ENCODE data around the gene TSPEAR.

TSPEAR gene

GRCh38 chr21:44712203-44713028 is 1.0 kb upstream of the TSPEAR start:
- H4K20me1 ChIP-seq (ENCODE audit: control insufficient read depth, insufficient read depth, low read depth, low read length) = no peaks in the 10 kb centered on the region
- H3K36me3 ChIP-seq (ENCODE audit: control insufficient read depth, low read length) = no peaks in the 10 kb centered on the region
- no peaks in the 10 kb centered on the region for H3K79me2 ChIP-seq (ENCODE audit: control insufficient read depth, low read length)
- no peak overlapping the region for H3K4me3 ChIP-seq (ENCODE audit: low read length)
- H3K9me3 ChIP-seq (ENCODE audit: control insufficient read depth, insufficient read depth, low read length) = no peaks in the 10 kb centered on the region
- no peaks in the 10 kb centered on the region for H3K4me1 ChIP-seq (ENCODE audit: control insufficient read depth, low read length)
- H3F3A ChIP-seq (ENCODE audit: control insufficient read depth, insufficient read depth) = no peaks in the 10 kb centered on the region
- H3K27ac ChIP-seq (ENCODE audit: low read depth, low read length) = no peak overlapping the region
- no peaks in the 10 kb centered on the region for H3K9me2 ChIP-seq (replicated peaks; ENCODE audit: control insufficient read depth, low read length)
- H3K27me3 ChIP-seq (ENCODE audit: control insufficient read depth, low read length) = peaks cover 30% of the 10 kb centered on the region
- H3K4me2 ChIP-seq (ENCODE audit: low read length) = no peak overlapping the region
- TF ChIP-seq EZH2phosphoT487 (IDR thresholded peaks at IDR 0.05; ENCODE audit: borderline replicate concordance, low read length) = no peak
- TF ChIP-seq, protein P1, sequence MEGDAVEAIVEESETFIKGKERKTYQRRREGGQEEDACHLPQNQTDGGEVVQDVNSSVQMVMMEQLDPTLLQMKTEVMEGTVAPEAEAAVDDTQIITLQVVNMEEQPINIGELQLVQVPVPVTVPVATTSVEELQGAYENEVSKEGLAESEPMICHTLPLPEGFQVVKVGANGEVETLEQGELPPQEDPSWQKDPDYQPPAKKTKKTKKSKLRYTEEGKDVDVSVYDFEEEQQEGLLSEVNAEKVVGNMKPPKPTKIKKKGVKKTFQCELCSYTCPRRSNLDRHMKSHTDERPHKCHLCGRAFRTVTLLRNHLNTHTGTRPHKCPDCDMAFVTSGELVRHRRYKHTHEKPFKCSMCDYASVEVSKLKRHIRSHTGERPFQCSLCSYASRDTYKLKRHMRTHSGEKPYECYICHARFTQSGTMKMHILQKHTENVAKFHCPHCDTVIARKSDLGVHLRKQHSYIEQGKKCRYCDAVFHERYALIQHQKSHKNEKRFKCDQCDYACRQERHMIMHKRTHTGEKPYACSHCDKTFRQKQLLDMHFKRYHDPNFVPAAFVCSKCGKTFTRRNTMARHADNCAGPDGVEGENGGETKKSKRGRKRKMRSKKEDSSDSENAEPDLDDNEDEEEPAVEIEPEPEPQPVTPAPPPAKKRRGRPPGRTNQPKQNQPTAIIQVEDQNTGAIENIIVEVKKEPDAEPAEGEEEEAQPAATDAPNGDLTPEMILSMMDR (IDR thresholded peaks at IDR 0.05; ENCODE audit: low read depth, low read length, poor library complexity, severe bottlenecking) = no peak

DNA sequence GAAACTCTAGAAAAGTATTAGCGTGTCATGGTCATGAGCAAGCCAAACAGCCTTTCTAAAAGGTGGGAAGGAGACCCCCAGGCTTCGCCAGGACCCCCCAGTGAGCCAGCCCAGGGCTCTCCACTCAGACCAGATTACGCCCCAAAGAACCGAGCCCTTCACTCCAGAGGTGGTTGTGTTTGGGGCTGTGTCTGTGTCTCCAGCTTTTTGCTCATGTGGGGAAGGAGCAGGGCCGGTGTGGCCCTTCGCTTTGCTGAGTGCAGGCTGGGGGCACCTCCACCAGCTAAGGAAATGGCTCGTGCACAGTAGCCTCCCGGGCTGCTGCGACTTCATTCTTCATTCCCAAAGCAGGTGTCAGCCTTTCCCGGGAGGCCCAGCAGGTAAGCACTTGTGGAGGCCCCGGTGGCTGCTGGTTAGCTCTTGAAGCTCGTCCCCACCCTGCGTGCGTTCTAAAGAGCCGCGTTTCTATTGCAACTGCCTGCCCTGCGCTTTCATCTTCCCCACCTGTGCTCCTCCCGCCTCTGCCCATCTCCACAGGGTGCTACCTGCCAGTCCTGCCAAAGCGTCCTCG is 531 bp downstream of the TSPEAR start:
- H4K20me1 ChIP-seq (ENCODE audit: control insufficient read depth, insufficient read depth, low read depth, low read length) = no peaks in the 10 kb centered on the region
- no peak overlapping the region for H3K27ac ChIP-seq (ENCODE audit: low read depth, low read length)
- H3K36me3 ChIP-seq (ENCODE audit: control insufficient read depth, low read length) = no peaks in the 10 kb centered on the region
- H3K27me3 ChIP-seq (ENCODE audit: control insufficient read depth, low read length) = peaks cover 27% of the 10 kb centered on the region
- H3K4me1 ChIP-seq (ENCODE audit: control insufficient read depth, low read length) = no peaks in the 10 kb centered on the region
- no peaks in the 10 kb centered on the region for H3K9me2 ChIP-seq (replicated peaks; ENCODE audit: control insufficient read depth, low read length)
- no peak overlapping the region for H3K4me3 ChIP-seq (ENCODE audit: low read length)
- H3F3A ChIP-seq (ENCODE audit: control insufficient read depth, insufficient read depth) = no peaks in the 10 kb centered on the region
- peaks cover 4% of the 10 kb centered on the region; the same call in 1 of the 2 replicates for H3K9me3 ChIP-seq (ENCODE audit: control insufficient read depth, insufficient read depth, low read length)
- TF ChIP-seq, protein P1 (IDR thresholded peaks at IDR 0.05; ENCODE audit: low read depth, low read length, poor library complexity, severe bottlenecking) = no peak
- no peak for TF ChIP-seq EZH2phosphoT487 (IDR thresholded peaks at IDR 0.05; ENCODE audit: borderline replicate concordance, low read length)
- H3K79me2 ChIP-seq (ENCODE audit: control insufficient read depth, low read length) = no peaks in the 10 kb centered on the region
- no peak overlapping the region for H3K4me2 ChIP-seq (ENCODE audit: low read length)

DNA sequence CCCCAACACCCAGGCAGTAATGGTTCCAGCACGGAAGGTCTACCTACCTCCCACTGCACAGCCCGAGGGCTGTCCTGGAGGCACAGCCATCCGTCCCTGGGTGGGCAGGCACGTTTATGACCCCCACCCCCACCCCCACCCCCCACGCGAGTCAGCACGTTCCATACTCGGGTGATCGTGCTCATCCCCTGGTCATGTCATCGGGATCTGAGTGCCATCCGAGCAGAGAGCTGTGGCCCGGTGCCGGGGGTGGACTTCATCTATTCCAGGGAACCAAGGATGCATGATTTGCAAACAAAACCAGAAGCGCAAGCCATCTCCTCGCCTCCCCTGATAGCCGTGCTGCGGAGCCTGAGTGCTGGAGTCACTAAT is 1.1 kb downstream of the TSPEAR start:
- no peaks in the 10 kb centered on the region for H3K36me3 ChIP-seq (ENCODE audit: control insufficient read depth, low read length)
- H3K4me3 ChIP-seq (ENCODE audit: low read length) = no peak overlapping the region
- no peak for TF ChIP-seq EZH2phosphoT487 (IDR thresholded peaks at IDR 0.05; ENCODE audit: borderline replicate concordance, low read length)
- peaks cover 24% of the 10 kb centered on the region for H3K27me3 ChIP-seq (ENCODE audit: control insufficient read depth, low read length)
- no peaks in the 10 kb centered on the region for H3F3A ChIP-seq (ENCODE audit: control insufficient read depth, insufficient read depth)
- H4K20me1 ChIP-seq (ENCODE audit: control insufficient read depth, insufficient read depth, low read depth, low read length) = no peaks in the 10 kb centered on the region
- no peak overlapping the region for H3K4me2 ChIP-seq (ENCODE audit: low read length)
- peaks cover 4% of the 10 kb centered on the region; the same call in 1 of the 2 replicates for H3K9me3 ChIP-seq (ENCODE audit: control insufficient read depth, insufficient read depth, low read length)
- no peaks in the 10 kb centered on the region for H3K79me2 ChIP-seq (ENCODE audit: control insufficient read depth, low read length)
- H3K9me2 ChIP-seq (replicated peaks; ENCODE audit: control insufficient read depth, low read length) = no peaks in the 10 kb centered on the region
- H3K27ac ChIP-seq (ENCODE audit: low read depth, low read length) = no peak overlapping the region
- H3K4me1 ChIP-seq (ENCODE audit: control insufficient read depth, low read length) = no peaks in the 10 kb centered on the region

All from DOHH2 (cell line).